Measurements from ENCODE around the gene BBS1. TPM values are rescaled to one million over a fixed set of nuclear protein-coding genes. Genes with fewer than 3 reads are reported as not detected.

The BBS1 gene
- total RNA-seq, 1 experiment from 2014 or later: 29.8 TPM

DNA sequence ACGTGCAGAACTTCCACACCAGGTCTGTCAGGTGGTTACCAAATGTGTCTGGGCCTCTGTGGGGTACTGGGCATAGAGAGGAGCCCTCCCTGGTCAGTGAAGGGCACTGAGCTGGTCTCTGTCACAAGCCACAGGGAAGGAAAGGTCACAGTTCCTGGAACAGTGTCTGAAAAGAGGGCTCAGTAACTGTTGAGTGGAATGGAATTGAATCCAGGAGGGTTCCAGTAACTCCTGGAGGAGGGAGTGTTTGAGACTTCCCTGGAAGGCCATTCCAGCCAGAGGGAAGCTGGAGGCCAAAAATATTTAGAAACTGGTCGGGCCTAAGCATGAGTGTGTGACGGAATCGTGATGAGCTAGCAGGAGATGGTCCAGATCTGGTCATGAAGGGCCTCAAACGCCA is 44.2 kb downstream of the BBS1 start:
- no peaks in the 10 kb centered on the region for H3K79me2 ChIP-seq (ENCODE audit: insufficient read depth, low read length)
- RAD21 ChIA-PET (ENCODE audit: low non-redundant PET in 1 of 2, low total read pairs in 2 of 2, uncharacterized antibody in 2 of 2, unreplicated experiment in 2 of 2): no interaction called here
- no peaks in the 10 kb centered on the region for H3K9me2 ChIP-seq (ENCODE audit: insufficient read depth)
- H3K9ac ChIP-seq (ENCODE audit: low read length): no peak overlapping the region
- H3K27ac ChIP-seq (ENCODE audit: low read depth, low read length): no peak overlapping the region
- no peaks in the 10 kb centered on the region for H3K36me3 ChIP-seq (ENCODE audit: control insufficient read depth in 1 of 2, insufficient read depth in 2 of 2, low read length in 2 of 2)
- H3K4me2 ChIP-seq (ENCODE audit: low read length): no peak overlapping the region
- H3K4me1 ChIP-seq (ENCODE audit: control insufficient read depth in 1 of 2, insufficient read depth in 2 of 2, low read length in 2 of 2): no peaks in the 10 kb centered on the region
- H3K27me3 ChIP-seq (ENCODE audit: insufficient read depth, low read length): no peaks in the 10 kb centered on the region
- intact Hi-C loops (cut with micrococcal nuclease): no loop called here
- H3K9me3 ChIP-seq (ENCODE audit: control insufficient read depth in 1 of 2, insufficient read depth in 1 of 2, low read depth in 1 of 2, low read length in 2 of 2): no peaks in the 10 kb centered on the region
- no peak for DNase-seq (ENCODE audit: low read depth, low spot score)
- ATAC-seq: no peak
- no peak overlapping the region for H3K4me3 ChIP-seq (replicated peaks in 1 of 2; ENCODE audit: low read depth in 1 of 2, low read length in 2 of 2)
- POLR2A ChIA-PET: no interaction called here
- no TSS peak for BruUV-seq (replicated peaks)
- CTCF ChIA-PET: no interaction called here
- H4K20me1 ChIP-seq (ENCODE audit: insufficient read depth): no peaks in the 10 kb centered on the region
- H2AFZ ChIP-seq (ENCODE audit: low read depth, low read length, poor library complexity, severe bottlenecking): no peak overlapping the region
- no peak for TF ChIP-seq RAD21 (IDR thresholded peaks at IDR 0.05; ENCODE audit: low read depth)
- no peak for TF ChIP-seq TCF7L2 (IDR thresholded peaks at IDR 0.05; ENCODE audit: borderline replicate concordance, extremely low read depth, insufficient read depth, insufficient read length)
- no peak for TF ChIP-seq ZFX (IDR thresholded peaks at IDR 0.05)
- TF ChIP-seq FOSL1 (IDR thresholded peaks at IDR 0.05; ENCODE audit: low read depth): no peak
- no peak for TF ChIP-seq JUND (IDR thresholded peaks at IDR 0.05)

- DNase-seq (ENCODE audit: low read depth, low spot score) (no peak), ATAC-seq (no peak)
- intact Hi-C loops (cut with micrococcal nuclease): no loop called here
- H3K9me3 ChIP-seq (ENCODE audit: control insufficient read depth in 1 of 2, insufficient read depth in 1 of 2, low read depth in 1 of 2, low read length in 2 of 2): no peaks in the 10 kb centered on the region
- no TSS peak for BruUV-seq (replicated peaks)
- H3K4me1 ChIP-seq (ENCODE audit: control insufficient read depth in 1 of 2, insufficient read depth in 2 of 2, low read length in 2 of 2): no peaks in the 10 kb centered on the region
- H3K36me3 ChIP-seq (ENCODE audit: control insufficient read depth in 1 of 2, insufficient read depth in 2 of 2, low read length in 2 of 2): no peaks in the 10 kb centered on the region
- no peak overlapping the region for H3K9ac ChIP-seq (ENCODE audit: low read length)
- RAD21 ChIA-PET (ENCODE audit: low non-redundant PET in 1 of 2, low total read pairs in 2 of 2, uncharacterized antibody in 2 of 2, unreplicated experiment in 2 of 2): no interaction called here
- POLR2A ChIA-PET: no interaction called here
- no peak overlapping the region for H3K27ac ChIP-seq (ENCODE audit: low read depth, low read length)
- no peaks in the 10 kb centered on the region for H3K9me2 ChIP-seq (ENCODE audit: insufficient read depth)
- no peak overlapping the region for H3K4me3 ChIP-seq (replicated peaks in 1 of 2; ENCODE audit: low read depth in 1 of 2, low read length in 2 of 2)
- no peak overlapping the region for H2AFZ ChIP-seq (ENCODE audit: low read depth, low read length, poor library complexity, severe bottlenecking)
- no peaks in the 10 kb centered on the region for H4K20me1 ChIP-seq (ENCODE audit: insufficient read depth)
- no peaks in the 10 kb centered on the region for H3K79me2 ChIP-seq (ENCODE audit: insufficient read depth, low read length)
- CTCF ChIA-PET: no interaction called here
- H3K4me2 ChIP-seq (ENCODE audit: low read length): no peak overlapping the region
- H3K27me3 ChIP-seq (ENCODE audit: insufficient read depth, low read length): no peaks in the 10 kb centered on the region
- no peak for TF ChIP-seq POLR2AphosphoS5 (IDR thresholded peaks at IDR 0.05; ENCODE audit: low read depth, low read length)
- TF ChIP-seq CEBPB (IDR thresholded peaks at IDR 0.05; ENCODE audit: low read depth): no peak
- no peak for TF ChIP-seq SRF (IDR thresholded peaks at IDR 0.05; ENCODE audit: low read depth)
- TF ChIP-seq, protein P1, sequence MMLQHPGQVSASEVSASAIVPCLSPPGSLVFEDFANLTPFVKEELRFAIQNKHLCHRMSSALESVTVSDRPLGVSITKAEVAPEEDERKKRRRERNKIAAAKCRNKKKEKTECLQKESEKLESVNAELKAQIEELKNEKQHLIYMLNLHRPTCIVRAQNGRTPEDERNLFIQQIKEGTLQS (IDR thresholded peaks at IDR 0.05): no peak
- TF ChIP-seq FOSL1 (IDR thresholded peaks at IDR 0.05; ENCODE audit: low read depth): no peak
- no peak for TF ChIP-seq POLR2A (IDR thresholded peaks at IDR 0.05; ENCODE audit: borderline replicate concordance, extremely low read depth, insufficient read depth, insufficient read length)
- TF ChIP-seq CBX3 (IDR thresholded peaks at IDR 0.05; ENCODE audit: low read depth): no peak
- TF ChIP-seq, protein P2, sequence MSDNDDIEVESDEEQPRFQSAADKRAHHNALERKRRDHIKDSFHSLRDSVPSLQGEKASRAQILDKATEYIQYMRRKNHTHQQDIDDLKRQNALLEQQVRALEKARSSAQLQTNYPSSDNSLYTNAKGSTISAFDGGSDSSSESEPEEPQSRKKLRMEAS (IDR thresholded peaks at IDR 0.05): no peak
- no peak for TF ChIP-seq ZNF274 (IDR thresholded peaks at IDR 0.05; ENCODE audit: low read depth, low read length)
- no peak for TF ChIP-seq TCF7L2 (IDR thresholded peaks at IDR 0.05; ENCODE audit: borderline replicate concordance, extremely low read depth, insufficient read depth, insufficient read length)
- TF ChIP-seq YY1 (IDR thresholded peaks at IDR 0.05; ENCODE audit: extremely low read depth, insufficient replicate concordance, low read depth, low read length): no peak
- TF ChIP-seq, protein P3, sequence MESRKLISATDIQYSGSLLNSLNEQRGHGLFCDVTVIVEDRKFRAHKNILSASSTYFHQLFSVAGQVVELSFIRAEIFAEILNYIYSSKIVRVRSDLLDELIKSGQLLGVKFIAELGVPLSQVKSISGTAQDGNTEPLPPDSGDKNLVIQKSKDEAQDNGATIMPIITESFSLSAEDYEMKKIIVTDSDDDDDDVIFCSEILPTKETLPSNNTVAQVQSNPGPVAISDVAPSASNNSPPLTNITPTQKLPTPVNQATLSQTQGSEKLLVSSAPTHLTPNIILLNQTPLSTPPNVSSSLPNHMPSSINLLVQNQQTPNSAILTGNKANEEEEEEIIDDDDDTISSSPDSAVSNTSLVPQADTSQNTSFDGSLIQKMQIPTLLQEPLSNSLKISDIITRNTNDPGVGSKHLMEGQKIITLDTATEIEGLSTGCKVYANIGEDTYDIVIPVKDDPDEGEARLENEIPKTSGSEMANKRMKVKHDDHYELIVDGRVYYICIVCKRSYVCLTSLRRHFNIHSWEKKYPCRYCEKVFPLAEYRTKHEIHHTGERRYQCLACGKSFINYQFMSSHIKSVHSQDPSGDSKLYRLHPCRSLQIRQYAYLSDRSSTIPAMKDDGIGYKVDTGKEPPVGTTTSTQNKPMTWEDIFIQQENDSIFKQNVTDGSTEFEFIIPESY (IDR thresholded peaks at IDR 0.05; ENCODE audit: extremely low read depth, insufficient replicate concordance, low read length): no peak
- TF ChIP-seq SP1 (IDR thresholded peaks at IDR 0.05; ENCODE audit: low read depth): no peak
- no peak for TF ChIP-seq JUND (IDR thresholded peaks at IDR 0.05)
- TF ChIP-seq ZFX (IDR thresholded peaks at IDR 0.05): no peak
- no peak for TF ChIP-seq REST (IDR thresholded peaks at IDR 0.05; ENCODE audit: low read depth)
Observed at GRCh38 chr11:66555416-66555815, 45.0 kb downstream of the BBS1 start.
